Keratinocyte (primary cell): ENCODE data around the gene FBRSL1.

Experiments
- CTCF ChIP-seq, 3 experiments: IDR thresholded peaks in 1 of 3; conservative IDR thresholded peaks in 1 of 3; optimal IDR thresholded peaks in 1 of 3; 2 replicates in 2 of 3; 3 replicates in 1 of 3; pipeline versions ENCODE3 to v1.5.1; 2011; ENCODE audit warnings: low read length in 3 of 3, mild to moderate bottlenecking in 3 of 3, moderate library complexity in 2 of 3, control low read depth in 1 of 3, inconsistent platforms in 1 of 3; ENCODE audit not compliant: insufficient read depth in 2 of 3; ENCODE audit errors: extremely low read depth in 1 of 3
- EZH2 ChIP-seq: IDR thresholded peaks from one replicate; pipeline ENCODE4 v1.6.1; 2012; ENCODE audit warnings: inconsistent platforms, mild to moderate bottlenecking, low read length, moderate library complexity

- TF ChIP-seq EZH2 (no peak), CTCF (optimal IDR thresholded peaks at IDR 0.05 in 1 of 3, IDR thresholded peaks at IDR 0.05 in 1 of 3, conservative IDR thresholded peaks at IDR 0.05 in 1 of 3; ENCODE audit: extremely low read depth in 1 of 3, insufficient read depth in 2 of 3, low read length in 3 of 3) (no peak)
Observed at GRCh38 chr12:132530851-132531250, 40.9 kb downstream of the FBRSL1 start.
